ENCODE data around the gene FHIP2A.
"Not testable (repeated sequence)": the region's sequence is repeated elsewhere in the genome, so short reads cannot be mapped to it uniquely, and the experiment has no call there.

FHIP2A gene

GRCh38 chr10:114821293-114821914, at the start of gene FHIP2A:
TSS of gene FHIP2A (plus strand) at chr10:114821780. CDS start at chr10:114822079, 299 bp downstream.
- peak; percentile 95 for DNase-seq (ENCODE audit: low spot score)

GRCh38 chr10:114772496-114773196, 48.9 kb upstream of the FHIP2A start:
- no peak for DNase-seq (ENCODE audit: low spot score)

- no peak for DNase-seq (ENCODE audit: low spot score)
These were observed 48.4 kb upstream of the FHIP2A start for GRCh38 chr10:114773197-114773532.

- DNase-seq (ENCODE audit: low spot score): not testable (repeated sequence)
These were observed 46.5 kb upstream of the FHIP2A start for GRCh38 chr10:114775082-114775481.

GRCh38 chr10:114777415-114777814, 44.2 kb upstream of the FHIP2A start:
- no peak for DNase-seq (ENCODE audit: low spot score)

GRCh38 chr10:114779803-114780576, 41.6 kb upstream of the FHIP2A start:
- peak; percentile 67 for DNase-seq (ENCODE audit: low spot score)

- no peak for DNase-seq (ENCODE audit: low spot score)
These were observed 40.9 kb upstream of the FHIP2A start for GRCh38 chr10:114780577-114781184.

GRCh38 chr10:114782666-114783065, 38.9 kb upstream of the FHIP2A start:
- no peak for DNase-seq (ENCODE audit: low spot score)

- DNase-seq (ENCODE audit: low spot score): no peak
These were observed 37.9 kb upstream of the FHIP2A start for GRCh38 chr10:114783686-114784085.

- peak; percentile 55 for DNase-seq (ENCODE audit: low spot score)
These were observed 35.1 kb upstream of the FHIP2A start for GRCh38 chr10:114786492-114786891.

- DNase-seq (ENCODE audit: low spot score): not testable (repeated sequence)
These were observed 34.4 kb upstream of the FHIP2A start for GRCh38 chr10:114787131-114787530.

GRCh38 chr10:114791768-114792167, 29.8 kb upstream of the FHIP2A start:
- no peak for DNase-seq (ENCODE audit: low spot score)

GRCh38 chr10:114795039-114795438, 26.5 kb upstream of the FHIP2A start:
- DNase-seq (ENCODE audit: low spot score): no peak

GRCh38 chr10:114800361-114800760, 21.2 kb upstream of the FHIP2A start:
- DNase-seq (ENCODE audit: low spot score): no peak

- no peak for DNase-seq (ENCODE audit: low spot score)
These were observed 20.2 kb upstream of the FHIP2A start for GRCh38 chr10:114801411-114801813.

GRCh38 chr10:114802177-114802576, 19.4 kb upstream of the FHIP2A start:
- DNase-seq (ENCODE audit: low spot score): no peak

GRCh38 chr10:114806562-114807391, 14.8 kb upstream of the FHIP2A start:
- peak; percentile 39 for DNase-seq (ENCODE audit: low spot score)

GRCh38 chr10:114808982-114809381, 12.6 kb upstream of the FHIP2A start:
- no peak for DNase-seq (ENCODE audit: low spot score)

- DNase-seq (ENCODE audit: low spot score): no peak
These were observed 10.7 kb upstream of the FHIP2A start for GRCh38 chr10:114810926-114811325.

GRCh38 chr10:114811862-114812261, 9.7 kb upstream of the FHIP2A start:
- DNase-seq (ENCODE audit: low spot score): no peak

- DNase-seq (ENCODE audit: low spot score): no peak
These were observed 5.8 kb upstream of the FHIP2A start for GRCh38 chr10:114815791-114816190.

GRCh38 chr10:114816308-114816707, 5.3 kb upstream of the FHIP2A start:
- no peak for DNase-seq (ENCODE audit: low spot score)

Data from AG20443 (cell line).